SK-N-SH treated with all-trans-retinoic acid at 6 μM for 48 hours (cell line): ENCODE measurements around the gene SPAG9.
A peak's percentile ranks its signal among the peaks of the same experiment; 100 is the strongest.

Experiments
- ATAC-seq: fragments of 200-7000 bp; cut with Tn5 transposase; 3 replicates; pipeline ENCODE4 v1.9.1; 2020; ENCODE audit warnings: mild to moderate bottlenecking, moderate library complexity
- ARNTL ChIP-seq: fragments of 450-650 bp; formaldehyde crosslinking; IDR thresholded peaks from 2 replicates; pipeline ENCODE4 v1.5.0; 2020; ENCODE audit warnings: low read depth, mild to moderate bottlenecking, moderate library complexity, borderline replicate concordance
- BACH2 ChIP-seq: fragments of 250-450 bp; sonication (Bioruptor Pico); IDR thresholded peaks from 2 replicates; pipeline ENCODE4 v1.9.0; 2021; ENCODE audit warnings: mild to moderate bottlenecking, borderline replicate concordance
- CSDC2 ChIP-seq: fragments of 250-450 bp; sonication (Bioruptor Pico); IDR thresholded peaks from 2 replicates; pipeline ENCODE4 v1.5.0; 2020; ENCODE audit warnings: mild to moderate bottlenecking, moderate library complexity
- ESRRG ChIP-seq: fragments of 250-450 bp; sonication (Bioruptor Pico); IDR thresholded peaks from 2 replicates; pipeline ENCODE4 v1.6.1; 2021; ENCODE audit warnings: mild to moderate bottlenecking
- GLIS3 ChIP-seq: fragments of 250-450 bp; sonication (Bioruptor Pico); IDR thresholded peaks from 2 replicates; pipeline ENCODE4 v1.5.0; 2020; ENCODE audit warnings: mild to moderate bottlenecking, moderate library complexity
- ISL1 ChIP-seq: fragments of 250-450 bp; sonication (Bioruptor Pico); IDR thresholded peaks from 2 replicates; pipeline ENCODE4 v2.1.2; 2022; ENCODE audit warnings: mild to moderate bottlenecking, moderate library complexity
- OSR1 ChIP-seq: fragments of 250-450 bp; sonication (Bioruptor Pico); IDR thresholded peaks from 2 replicates; pipeline ENCODE4 v1.8.0; 2022; ENCODE audit warnings: moderate library complexity, mild to moderate bottlenecking, inconsistent platforms
- PPARA ChIP-seq: fragments of 250-450 bp; sonication (Bioruptor Pico); IDR thresholded peaks from 2 replicates; pipeline ENCODE4 v1.5.0; 2020; ENCODE audit warnings: mild to moderate bottlenecking, borderline replicate concordance
- RARB ChIP-seq: fragments of 250-450 bp; sonication (Bioruptor Pico); IDR thresholded peaks from 2 replicates; pipeline ENCODE4 v1.8.0; 2021; ENCODE audit warnings: mild to moderate bottlenecking, moderate library complexity
- SNAI2 ChIP-seq: fragments of 250-450 bp; sonication (Bioruptor Pico); IDR thresholded peaks from 2 replicates; pipeline ENCODE4 v1.5.0; 2020; ENCODE audit warnings: mild to moderate bottlenecking, moderate library complexity
- TCF4 ChIP-seq: fragments of 250-450 bp; sonication (Bioruptor Pico); IDR thresholded peaks from 2 replicates; pipeline ENCODE4 v1.8.0; 2021; ENCODE audit warnings: mild to moderate bottlenecking, moderate library complexity, borderline replicate concordance
- TOX ChIP-seq: fragments of 250-450 bp; sonication (Bioruptor Pico); IDR thresholded peaks from 2 replicates; pipeline ENCODE4 v1.8.0; 2021; ENCODE audit warnings: mild to moderate bottlenecking, moderate library complexity, borderline replicate concordance
- ZC3H10 ChIP-seq: fragments of 250-450 bp; sonication (Bioruptor Pico); IDR thresholded peaks from 2 replicates; pipeline ENCODE4 v1.5.1; 2021; ENCODE audit warnings: mild to moderate bottlenecking, moderate library complexity
- ZFP3 ChIP-seq: fragments of 250-450 bp; sonication (Bioruptor Pico); IDR thresholded peaks from 2 replicates; pipeline ENCODE4 v1.5.0; 2020; ENCODE audit warnings: mild to moderate bottlenecking, moderate library complexity
- ZFP30 ChIP-seq: fragments of 450-650 bp; formaldehyde crosslinking; IDR thresholded peaks from 2 replicates; pipeline ENCODE4 v1.5.0; 2022; ENCODE audit warnings: mild to moderate bottlenecking, moderate library complexity
- ZNF565 ChIP-seq: fragments of 450-650 bp; formaldehyde crosslinking; conservative IDR thresholded peaks from 2 replicates; pipeline ENCODE4 v1.5.0; 2020; ENCODE audit warnings: low read depth, mild to moderate bottlenecking, moderate library complexity
- ZNF70 ChIP-seq: fragments of 450-650 bp; formaldehyde crosslinking; IDR thresholded peaks from 2 replicates; pipeline ENCODE4 v1.5.0; 2020; ENCODE audit warnings: mild to moderate bottlenecking, moderate library complexity
- ZNF8 ChIP-seq: fragments of 450-650 bp; formaldehyde crosslinking; IDR thresholded peaks from 2 replicates; pipeline ENCODE4 v1.5.0; 2020; ENCODE audit warnings: mild to moderate bottlenecking, moderate library complexity
- TF ChIP-seq, protein P1 (sequence below): fragments of 250-450 bp; sonication (Bioruptor Pico); IDR thresholded peaks from 2 replicates; pipeline ENCODE4 v1.8.0; 2020; ENCODE audit warnings: mild to moderate bottlenecking, moderate library complexity, borderline replicate concordance
- TF ChIP-seq, protein P2 (sequence below): fragments of 250-450 bp; sonication (Bioruptor Pico); IDR thresholded peaks from 2 replicates; pipeline ENCODE4 v1.8.0; 2021; ENCODE audit warnings: low read depth, mild to moderate bottlenecking, moderate library complexity, borderline replicate concordance
- TF ChIP-seq, protein P3 (sequence below): fragments of 250-450 bp; sonication (Bioruptor Pico); IDR thresholded peaks from 2 replicates; pipeline ENCODE4 v1.5.0; 2020; ENCODE audit warnings: mild to moderate bottlenecking, moderate library complexity

The SPAG9 gene

DNA sequence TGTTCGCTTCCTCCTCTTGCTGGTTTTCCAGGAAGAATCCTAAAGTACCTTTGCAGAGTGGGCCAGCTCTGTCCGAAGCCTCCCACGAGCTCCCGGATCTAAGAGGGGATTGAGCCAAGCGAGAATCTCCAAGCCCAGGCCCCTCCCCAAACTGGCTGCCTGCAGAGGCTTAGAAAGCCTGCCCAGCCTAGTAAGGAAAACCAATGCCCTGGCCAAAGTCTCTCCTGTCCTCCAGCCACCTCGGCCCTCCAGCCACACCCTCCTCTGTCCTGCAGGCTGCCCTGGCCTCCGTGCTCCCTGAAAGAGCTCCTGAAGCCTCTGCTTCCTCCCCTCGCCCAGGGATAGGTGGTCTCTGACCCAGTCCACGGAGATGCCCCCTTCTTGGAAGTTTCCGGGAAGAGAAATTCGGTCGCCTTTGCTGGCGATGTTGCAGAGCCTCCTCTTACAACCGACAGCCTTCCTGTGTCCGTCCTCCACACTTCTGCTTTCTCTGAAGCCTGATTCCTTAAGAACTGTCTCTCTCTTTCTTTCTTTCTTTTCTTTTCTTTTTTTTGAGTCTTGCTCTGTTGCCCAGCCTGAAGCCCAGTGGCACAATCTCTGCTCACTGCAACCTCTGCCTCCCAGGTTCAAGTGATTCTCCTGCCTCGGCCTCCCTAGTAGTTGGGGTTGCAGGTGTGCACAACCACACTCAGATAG is 199.6 kb downstream of the SPAG9 start:
- TF ChIP-seq, protein P1, sequence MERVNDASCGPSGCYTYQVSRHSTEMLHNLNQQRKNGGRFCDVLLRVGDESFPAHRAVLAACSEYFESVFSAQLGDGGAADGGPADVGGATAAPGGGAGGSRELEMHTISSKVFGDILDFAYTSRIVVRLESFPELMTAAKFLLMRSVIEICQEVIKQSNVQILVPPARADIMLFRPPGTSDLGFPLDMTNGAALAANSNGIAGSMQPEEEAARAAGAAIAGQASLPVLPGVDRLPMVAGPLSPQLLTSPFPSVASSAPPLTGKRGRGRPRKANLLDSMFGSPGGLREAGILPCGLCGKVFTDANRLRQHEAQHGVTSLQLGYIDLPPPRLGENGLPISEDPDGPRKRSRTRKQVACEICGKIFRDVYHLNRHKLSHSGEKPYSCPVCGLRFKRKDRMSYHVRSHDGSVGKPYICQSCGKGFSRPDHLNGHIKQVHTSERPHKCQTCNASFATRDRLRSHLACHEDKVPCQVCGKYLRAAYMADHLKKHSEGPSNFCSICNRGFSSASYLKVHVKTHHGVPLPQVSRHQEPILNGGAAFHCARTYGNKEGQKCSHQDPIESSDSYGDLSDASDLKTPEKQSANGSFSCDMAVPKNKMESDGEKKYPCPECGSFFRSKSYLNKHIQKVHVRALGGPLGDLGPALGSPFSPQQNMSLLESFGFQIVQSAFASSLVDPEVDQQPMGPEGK (CRISPR knock-in tag), result no peak
- TF ChIP-seq RARB (CRISPR knock-in tag) (no peak), CSDC2 (CRISPR knock-in tag) (no peak), ZNF8 (CRISPR knock-in tag) (no peak), TCF4 (CRISPR knock-in tag) (no peak), ZC3H10 (CRISPR knock-in tag) (no peak), BACH2 (CRISPR knock-in tag) (no peak), ARNTL (CRISPR knock-in tag) (no peak), ZNF565 (no peak), SNAI2 (CRISPR knock-in tag) (no peak), ZFP3 (CRISPR knock-in tag) (no peak), ISL1 (CRISPR knock-in tag) (no peak), ZNF70 (CRISPR knock-in tag) (no peak)
- TF ChIP-seq, protein P2, sequence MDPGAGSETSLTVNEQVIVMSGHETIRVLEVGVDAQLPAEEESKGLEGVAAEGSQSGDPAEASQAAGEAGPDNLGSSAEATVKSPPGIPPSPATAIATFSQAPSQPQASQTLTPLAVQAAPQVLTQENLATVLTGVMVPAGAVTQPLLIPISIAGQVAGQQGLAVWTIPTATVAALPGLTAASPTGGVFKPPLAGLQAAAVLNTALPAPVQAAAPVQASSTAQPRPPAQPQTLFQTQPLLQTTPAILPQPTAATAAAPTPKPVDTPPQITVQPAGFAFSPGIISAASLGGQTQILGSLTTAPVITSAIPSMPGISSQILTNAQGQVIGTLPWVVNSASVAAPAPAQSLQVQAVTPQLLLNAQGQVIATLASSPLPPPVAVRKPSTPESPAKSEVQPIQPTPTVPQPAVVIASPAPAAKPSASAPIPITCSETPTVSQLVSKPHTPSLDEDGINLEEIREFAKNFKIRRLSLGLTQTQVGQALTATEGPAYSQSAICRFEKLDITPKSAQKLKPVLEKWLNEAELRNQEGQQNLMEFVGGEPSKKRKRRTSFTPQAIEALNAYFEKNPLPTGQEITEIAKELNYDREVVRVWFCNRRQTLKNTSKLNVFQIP (CRISPR knock-in tag), result no peak
- no peak for ATAC-seq

DNA sequence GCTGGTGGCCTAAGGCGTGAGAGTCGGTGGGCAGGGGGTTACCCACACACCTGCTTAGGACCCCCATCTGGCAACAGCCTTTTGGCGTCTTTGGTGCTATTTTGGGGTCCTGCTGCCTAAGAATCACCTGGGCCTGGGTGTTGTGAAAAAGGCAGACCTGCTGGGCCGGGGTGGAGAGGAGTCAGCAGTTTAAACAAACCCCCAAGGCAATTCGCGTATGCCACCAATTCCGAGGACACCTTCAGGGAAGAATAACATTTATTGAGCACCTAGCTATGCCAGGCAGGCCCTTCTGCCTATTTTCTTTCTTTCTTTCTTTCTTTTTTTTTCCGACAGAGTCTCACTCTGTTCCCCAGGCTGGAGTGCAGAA is 200.6 kb downstream of the SPAG9 start:
- no peak for ATAC-seq
- no peak for TF ChIP-seq SNAI2 (CRISPR knock-in tag)
- TF ChIP-seq, protein P3, sequence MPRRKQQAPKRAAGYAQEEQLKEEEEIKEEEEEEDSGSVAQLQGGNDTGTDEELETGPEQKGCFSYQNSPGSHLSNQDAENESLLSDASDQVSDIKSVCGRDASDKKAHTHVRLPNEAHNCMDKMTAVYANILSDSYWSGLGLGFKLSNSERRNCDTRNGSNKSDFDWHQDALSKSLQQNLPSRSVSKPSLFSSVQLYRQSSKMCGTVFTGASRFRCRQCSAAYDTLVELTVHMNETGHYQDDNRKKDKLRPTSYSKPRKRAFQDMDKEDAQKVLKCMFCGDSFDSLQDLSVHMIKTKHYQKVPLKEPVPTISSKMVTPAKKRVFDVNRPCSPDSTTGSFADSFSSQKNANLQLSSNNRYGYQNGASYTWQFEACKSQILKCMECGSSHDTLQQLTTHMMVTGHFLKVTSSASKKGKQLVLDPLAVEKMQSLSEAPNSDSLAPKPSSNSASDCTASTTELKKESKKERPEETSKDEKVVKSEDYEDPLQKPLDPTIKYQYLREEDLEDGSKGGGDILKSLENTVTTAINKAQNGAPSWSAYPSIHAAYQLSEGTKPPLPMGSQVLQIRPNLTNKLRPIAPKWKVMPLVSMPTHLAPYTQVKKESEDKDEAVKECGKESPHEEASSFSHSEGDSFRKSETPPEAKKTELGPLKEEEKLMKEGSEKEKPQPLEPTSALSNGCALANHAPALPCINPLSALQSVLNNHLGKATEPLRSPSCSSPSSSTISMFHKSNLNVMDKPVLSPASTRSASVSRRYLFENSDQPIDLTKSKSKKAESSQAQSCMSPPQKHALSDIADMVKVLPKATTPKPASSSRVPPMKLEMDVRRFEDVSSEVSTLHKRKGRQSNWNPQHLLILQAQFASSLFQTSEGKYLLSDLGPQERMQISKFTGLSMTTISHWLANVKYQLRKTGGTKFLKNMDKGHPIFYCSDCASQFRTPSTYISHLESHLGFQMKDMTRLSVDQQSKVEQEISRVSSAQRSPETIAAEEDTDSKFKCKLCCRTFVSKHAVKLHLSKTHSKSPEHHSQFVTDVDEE, result no peak
- TF ChIP-seq ZNF70 (CRISPR knock-in tag), result peak; percentile 15; the same call in 1 of the 2 replicates
- TF ChIP-seq, all 23 proteins: peak for 1

DNA sequence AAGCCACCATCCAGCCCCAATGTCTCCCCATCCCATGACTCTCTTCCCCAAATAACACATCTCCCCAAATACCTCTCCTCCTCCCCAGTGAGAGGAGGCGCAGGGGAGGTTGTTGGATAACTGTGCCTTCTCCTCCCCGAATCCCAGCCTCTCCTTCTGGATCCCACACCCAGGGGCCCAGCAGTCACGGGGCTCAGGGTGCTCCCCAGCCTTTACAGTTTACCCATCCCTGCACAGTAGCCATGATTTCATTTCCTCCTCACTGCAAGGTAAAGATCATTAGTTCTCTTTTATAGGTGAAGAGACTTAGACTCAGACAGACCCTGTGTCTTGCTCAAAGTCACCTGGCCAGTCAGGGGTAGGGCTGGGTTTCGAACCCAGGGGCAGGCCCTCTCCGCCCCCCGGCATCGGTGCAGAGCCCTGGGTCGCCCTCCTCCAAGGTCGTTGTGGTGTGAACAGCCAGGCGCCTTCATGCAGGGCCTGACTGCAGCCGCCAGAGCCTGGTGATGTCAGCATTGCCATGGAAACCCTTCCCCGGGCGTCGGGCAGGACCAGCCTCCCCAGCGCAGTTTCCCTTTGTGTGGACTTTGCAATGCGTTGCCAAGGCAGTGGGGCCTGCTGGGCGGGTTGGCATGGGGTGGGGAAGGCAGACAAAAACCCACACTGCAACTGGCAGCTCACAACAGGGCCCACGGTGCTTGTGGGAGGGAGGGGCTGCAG is 201.2 kb downstream of the SPAG9 start:
- ATAC-seq, result peak; percentile 98
- TF ChIP-seq SNAI2 (CRISPR knock-in tag) (0 out of 2 replicates have a peak, but pooled peaks have one; percentile 10), ZNF565 (no peak; the same call in 1 of the 2 replicates), PPARA (CRISPR knock-in tag) (no peak), GLIS3 (no peak), BACH2 (CRISPR knock-in tag) (no peak), ISL1 (CRISPR knock-in tag) (peak; percentile 25; the same call in 1 of the 2 replicates), TOX (CRISPR knock-in tag) (no peak), RARB (CRISPR knock-in tag) (no peak), CSDC2 (CRISPR knock-in tag) (peak; percentile 34; the same call in 1 of the 2 replicates), TCF4 (CRISPR knock-in tag) (peak; percentile 61; the same call in 1 of the 2 replicates), ZNF8 (CRISPR knock-in tag) (peak; percentile 56), ZFP30 (CRISPR knock-in tag) (peak; percentile 32; the same call in 1 of the 2 replicates), OSR1 (CRISPR knock-in tag) (no peak), ZNF70 (CRISPR knock-in tag) (no peak), ZFP3 (CRISPR knock-in tag) (no peak), ESRRG (CRISPR knock-in tag) (0 out of 2 replicates have a peak, but pooled peaks have one; percentile 8), ARNTL (CRISPR knock-in tag) (0 out of 2 replicates have a peak, but pooled peaks have one; percentile 25), ZC3H10 (CRISPR knock-in tag) (no peak)
- TF ChIP-seq, protein P3, result peak; percentile 78; the same call in 1 of the 2 replicates
- TF ChIP-seq, protein P1 (CRISPR knock-in tag), result peak; percentile 84; the same call in 1 of the 2 replicates
- TF ChIP-seq, protein P2 (CRISPR knock-in tag), result no peak
